Endothelial cell of umbilical vein (primary cell): ENCODE measurements around the gene TRAK1.

Experiments used
- EZH2 ChIP-seq: IDR thresholded peaks from 2 replicates; pipeline ENCODE4 v1.6.1; 2012; ENCODE audit warnings: borderline replicate concordance, low read depth, mild to moderate bottlenecking, moderate library complexity, low read length, inconsistent platforms; ENCODE audit not compliant: severe bottlenecking
- POLR2A ChIP-seq: IDR thresholded peaks from 2 replicates; pipeline ENCODE4 v1.6.1; 2012; ENCODE audit warnings: low read depth, mild to moderate bottlenecking, control low read depth, low read length
- POLR2AphosphoS5 ChIP-seq: IDR thresholded peaks from 2 replicates; pipeline ENCODE4 v1.6.1; 2012; ENCODE audit warnings: low read depth, mild to moderate bottlenecking, control low read depth, low read length, moderate library complexity; ENCODE audit not compliant: insufficient read depth
- TF ChIP-seq, protein P1 (sequence below), 2 donors: IDR thresholded peaks; 1 replicate in 1 of 2; 2 replicates in 1 of 2; pipeline ENCODE4 v1.5.1; 2011; ENCODE audit warnings: low read length in 2 of 2, mild to moderate bottlenecking in 2 of 2, moderate library complexity in 2 of 2, control low read depth in 1 of 2, inconsistent platforms in 1 of 2, low read depth in 1 of 2; ENCODE audit not compliant: insufficient read depth in 1 of 2; ENCODE audit errors: extremely low read depth in 1 of 2
- TF ChIP-seq, protein P2 (sequence below): IDR thresholded peaks from 2 replicates; pipeline ENCODE4 v1.6.1; 2011; ENCODE audit not compliant: insufficient read depth, insufficient read length

DNA sequence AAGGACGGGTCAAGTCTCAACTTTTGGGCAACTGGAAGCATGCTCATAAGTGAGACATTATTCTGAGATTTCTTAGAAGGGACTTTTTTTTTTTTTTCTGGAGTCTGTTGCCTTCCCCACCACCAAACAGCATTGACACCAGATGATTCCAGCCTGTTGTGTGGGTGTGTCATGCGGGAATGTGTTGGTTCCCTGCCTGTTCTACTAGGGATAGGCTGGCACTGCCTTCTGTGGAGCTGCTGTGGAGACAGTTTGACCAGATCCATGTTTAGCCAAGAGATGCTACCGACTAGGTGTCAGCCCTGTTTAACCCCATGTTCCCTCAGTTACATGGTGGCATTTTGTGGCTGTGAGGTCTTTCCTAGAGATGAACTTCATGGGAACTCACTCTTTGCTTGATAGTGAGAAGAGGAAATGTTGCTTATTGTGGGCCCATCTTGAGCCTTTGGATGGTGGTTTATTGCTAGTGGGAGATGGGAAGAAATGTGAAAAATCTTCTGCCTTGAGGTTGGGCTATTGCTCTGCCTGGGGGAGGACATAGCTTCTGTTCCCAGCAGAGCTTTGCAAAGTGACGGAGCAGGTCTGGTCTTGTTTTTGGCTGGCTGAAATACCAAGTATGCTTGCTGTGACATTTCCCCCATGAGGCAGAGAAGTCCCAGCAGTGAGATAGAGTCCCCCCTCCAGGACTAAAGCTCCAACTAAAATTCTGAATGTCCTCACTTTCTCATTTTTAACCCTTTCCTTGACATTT, 31.3 kb downstream of the TRAK1 start:
- TF ChIP-seq POLR2A: no peak
- TF ChIP-seq, protein P1, sequence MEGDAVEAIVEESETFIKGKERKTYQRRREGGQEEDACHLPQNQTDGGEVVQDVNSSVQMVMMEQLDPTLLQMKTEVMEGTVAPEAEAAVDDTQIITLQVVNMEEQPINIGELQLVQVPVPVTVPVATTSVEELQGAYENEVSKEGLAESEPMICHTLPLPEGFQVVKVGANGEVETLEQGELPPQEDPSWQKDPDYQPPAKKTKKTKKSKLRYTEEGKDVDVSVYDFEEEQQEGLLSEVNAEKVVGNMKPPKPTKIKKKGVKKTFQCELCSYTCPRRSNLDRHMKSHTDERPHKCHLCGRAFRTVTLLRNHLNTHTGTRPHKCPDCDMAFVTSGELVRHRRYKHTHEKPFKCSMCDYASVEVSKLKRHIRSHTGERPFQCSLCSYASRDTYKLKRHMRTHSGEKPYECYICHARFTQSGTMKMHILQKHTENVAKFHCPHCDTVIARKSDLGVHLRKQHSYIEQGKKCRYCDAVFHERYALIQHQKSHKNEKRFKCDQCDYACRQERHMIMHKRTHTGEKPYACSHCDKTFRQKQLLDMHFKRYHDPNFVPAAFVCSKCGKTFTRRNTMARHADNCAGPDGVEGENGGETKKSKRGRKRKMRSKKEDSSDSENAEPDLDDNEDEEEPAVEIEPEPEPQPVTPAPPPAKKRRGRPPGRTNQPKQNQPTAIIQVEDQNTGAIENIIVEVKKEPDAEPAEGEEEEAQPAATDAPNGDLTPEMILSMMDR (IDR thresholded peaks at IDR 0.05; ENCODE audit: extremely low read depth in 1 of 2, insufficient read depth in 1 of 2, low read depth in 1 of 2, low read length in 2 of 2): no peak
- TF ChIP-seq, protein P2, sequence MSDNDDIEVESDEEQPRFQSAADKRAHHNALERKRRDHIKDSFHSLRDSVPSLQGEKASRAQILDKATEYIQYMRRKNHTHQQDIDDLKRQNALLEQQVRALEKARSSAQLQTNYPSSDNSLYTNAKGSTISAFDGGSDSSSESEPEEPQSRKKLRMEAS: no peak
- no peak for TF ChIP-seq POLR2AphosphoS5
- no peak for TF ChIP-seq EZH2
